Adipose tissue (tissue), 3 donors: Measurements from ENCODE around the gene CDCP1. TPM values are rescaled to one million over a fixed set of nuclear protein-coding genes. Genes with fewer than 3 reads are reported as not detected.
"Not testable (repeated sequence)": the region's sequence is repeated elsewhere in the genome, so short reads cannot be mapped to it uniquely, and the experiment has no call there.

Source experiments
- H3K27ac ChIP-seq: one replicate; pipeline ENCODE4 v1.5.1; 2013; ENCODE audit warnings: low read depth, low read length
- WGBS, 3 donors: extraction: QIAGEN DNeasy Blood & Tissue Kit; methylation state at CpG; one replicate each; pipeline ENCODE4 v1.1.7; 2013; 5-methylcytosine and 5-hydroxymethylcytosine counted together
- polyA plus RNA-seq, 3 donors: library from polyadenylated mRNA; stranded (reverse); fragments of 200-250 nt; gene quantifications; one replicate each; pipeline ENCODE4 v1.2.3, GENCODE V29; 2013
- donor health status: healthy with polysubstance abuse.
- donor health status: Bipolar disorder and iron deficiency.
- donor health status: healthy.

The CDCP1 gene
- polyA plus RNA-seq, 3 donors: 0.34 to 4.6 (median 1.8) TPM

DNA sequence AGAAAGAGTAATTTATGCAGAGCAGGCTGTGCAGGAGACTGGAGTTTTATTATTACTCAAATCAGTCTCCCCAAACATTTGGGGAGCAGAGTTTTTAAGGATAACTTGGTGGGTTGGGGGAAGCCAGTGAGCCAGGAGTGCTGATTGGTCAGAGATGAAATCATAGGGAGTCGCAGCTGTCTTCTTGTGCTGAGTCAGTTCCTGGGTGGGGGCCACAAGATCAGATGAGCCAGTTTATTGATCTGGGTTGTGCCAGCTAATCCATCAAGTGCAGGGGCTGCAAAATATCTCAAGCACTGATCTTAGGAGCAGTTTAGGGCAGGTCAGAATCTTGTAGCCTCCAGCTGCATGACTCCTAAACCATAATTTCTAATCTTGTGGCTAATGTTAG lies 92.4 kb downstream of the CDCP1 start:
- H3K27ac ChIP-seq: not testable (repeated sequence)
- 23 to 83% (median 36%) methylated on average over 1 of the region's 1 CpG for WGBS, 3 donors

DNA sequence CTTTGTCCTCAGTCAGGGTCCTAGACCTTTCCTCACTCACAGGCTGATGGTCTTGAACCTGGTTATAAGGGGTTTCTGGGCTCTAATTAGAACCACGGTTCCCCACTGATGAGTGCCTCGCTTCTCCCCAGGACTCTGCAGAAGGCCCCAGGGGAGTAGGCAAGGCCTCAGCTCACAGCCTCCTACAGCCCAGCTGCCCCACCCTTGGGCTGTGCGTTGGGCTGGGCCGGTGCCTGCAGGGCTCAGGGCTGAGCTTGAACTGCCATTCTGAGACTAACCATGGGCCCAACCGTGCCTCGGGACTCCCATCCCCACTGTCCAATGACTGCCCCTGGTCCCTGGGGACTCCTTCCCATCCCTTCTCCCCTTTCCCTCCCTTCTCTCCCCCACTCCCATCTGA lies 94.5 kb downstream of the CDCP1 start:
- H3K27ac ChIP-seq: no peak overlapping the region
- 76 to 92% (median 85%) methylated on average over 6 of the region's 6 CpGs for WGBS, 3 donors

DNA sequence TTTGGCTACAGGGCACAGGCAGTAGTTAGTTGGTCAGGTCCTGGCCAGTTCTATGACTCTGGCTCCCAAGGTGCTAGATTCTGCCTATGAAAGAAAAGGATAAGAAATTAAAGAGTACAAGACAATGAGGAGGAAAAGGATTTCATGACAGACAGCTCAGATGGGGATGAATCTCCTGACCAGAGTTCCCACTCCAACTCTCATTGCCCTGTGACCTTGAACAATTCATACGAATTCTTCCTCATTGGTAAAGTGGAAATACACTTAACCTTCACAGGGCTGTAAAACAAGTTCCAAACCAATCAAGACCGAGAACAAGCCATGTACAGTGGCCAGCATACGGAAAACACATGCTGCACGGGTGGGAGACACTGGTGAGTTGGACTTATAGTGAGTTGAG lies 96.4 kb downstream of the CDCP1 start:
- H3K27ac ChIP-seq: no peak overlapping the region
- 67 to 86% (median 80%) methylated on average over 4 of the region's 4 CpGs for WGBS, 3 donors

DNA sequence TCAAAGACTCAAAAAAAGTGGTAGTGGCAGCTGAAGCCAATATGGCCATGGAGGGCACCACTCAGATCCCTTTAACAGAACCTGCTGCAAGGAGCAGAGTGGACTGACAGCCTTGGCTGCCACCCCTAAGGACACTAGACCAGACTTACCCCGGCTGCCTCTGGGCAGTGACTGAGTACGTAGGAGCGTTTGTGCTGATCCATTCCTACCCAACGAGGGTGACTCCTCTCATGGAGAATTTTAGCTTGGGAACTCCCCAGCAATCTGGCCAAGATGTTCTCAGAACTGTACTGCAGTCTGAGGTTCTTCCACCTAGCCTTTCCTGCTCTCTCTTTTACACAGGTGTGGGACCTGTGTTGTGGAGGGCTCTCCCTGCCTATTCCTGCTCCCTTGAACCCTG lies 97.9 kb downstream of the CDCP1 start:
- H3K27ac ChIP-seq: no peak overlapping the region

DNA sequence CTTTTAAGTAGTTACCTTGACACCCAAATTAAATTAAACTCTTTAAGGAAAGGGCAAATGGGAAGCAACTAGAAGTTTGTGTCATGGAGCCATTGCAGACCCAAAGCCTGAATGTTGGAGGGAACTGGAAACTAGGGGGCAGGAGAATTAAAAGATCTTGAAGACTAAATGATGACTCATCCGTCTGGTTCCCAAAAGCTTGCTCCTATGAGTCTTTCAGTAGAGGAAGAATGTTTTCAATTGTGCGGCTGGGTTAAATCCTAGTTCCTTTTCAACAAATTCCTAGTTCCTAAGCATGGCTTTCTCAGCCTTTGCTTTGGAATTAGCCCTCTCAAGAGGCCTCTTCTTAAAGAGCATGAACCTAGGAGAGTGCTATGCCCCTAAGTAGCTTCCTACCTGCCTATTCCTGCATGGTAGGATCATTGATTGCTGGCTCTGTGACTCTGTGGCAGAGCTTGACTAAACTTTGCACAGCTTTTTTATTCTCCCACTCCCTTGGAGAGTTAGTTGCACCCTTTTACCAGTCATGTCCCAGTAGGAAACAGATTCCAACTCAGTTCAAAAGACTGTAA lies 102.4 kb downstream of the CDCP1 start:
- WGBS, 3 donors: 32 to 90% (median 40%) methylated on average over 2 of the region's 2 CpGs
- no peak overlapping the region for H3K27ac ChIP-seq

More for the DNA sequence above, 97.9 kb downstream of the CDCP1 start:
- 59 to 74% (median 65%) methylated on average over 4 of the region's 4 CpGs for WGBS, 3 donors

DNA sequence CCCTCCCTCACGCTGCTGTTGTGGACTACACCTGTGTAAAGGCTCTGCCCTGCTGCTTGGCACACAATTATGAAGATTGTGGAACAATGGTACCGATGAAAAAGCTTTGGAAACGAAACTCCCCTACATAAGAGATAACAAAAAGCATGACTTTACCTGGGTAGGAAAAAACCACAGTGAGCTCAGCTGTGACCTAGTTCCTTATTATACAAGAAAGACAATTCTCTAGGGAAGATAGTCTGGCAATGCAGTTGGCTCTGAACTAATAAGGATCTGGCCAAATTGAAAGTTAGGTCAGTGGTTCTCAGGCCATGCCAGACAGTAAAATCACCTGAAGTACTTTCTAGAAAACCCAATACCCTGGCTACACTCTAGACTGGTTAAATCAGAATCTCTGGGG lies 104.0 kb downstream of the CDCP1 start:
- 53 to 85% (median 77%) methylated on average over 3 of the region's 3 CpGs for WGBS, 3 donors
- H3K27ac ChIP-seq: no peak overlapping the region

DNA sequence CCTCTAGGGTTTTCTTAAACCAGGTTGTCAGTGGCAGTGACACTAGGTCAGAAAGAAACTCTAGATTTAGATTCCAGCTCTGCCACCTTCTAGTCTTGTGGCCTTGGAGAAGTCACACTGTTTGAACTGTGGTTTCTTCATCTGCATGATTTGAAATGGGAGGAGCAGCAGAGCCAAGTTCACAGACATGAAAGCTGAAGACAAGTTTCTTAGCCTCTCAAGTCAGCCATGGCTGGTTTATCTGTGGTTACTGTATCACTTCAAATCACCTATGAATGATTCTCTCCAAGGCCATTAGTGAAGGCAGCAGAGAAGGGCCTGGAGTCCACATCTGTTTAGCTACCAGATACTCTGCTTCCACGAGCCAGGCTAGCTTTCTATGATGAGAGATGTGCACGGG lies 104.5 kb downstream of the CDCP1 start:
- H3K27ac ChIP-seq: no peak overlapping the region

DNA sequence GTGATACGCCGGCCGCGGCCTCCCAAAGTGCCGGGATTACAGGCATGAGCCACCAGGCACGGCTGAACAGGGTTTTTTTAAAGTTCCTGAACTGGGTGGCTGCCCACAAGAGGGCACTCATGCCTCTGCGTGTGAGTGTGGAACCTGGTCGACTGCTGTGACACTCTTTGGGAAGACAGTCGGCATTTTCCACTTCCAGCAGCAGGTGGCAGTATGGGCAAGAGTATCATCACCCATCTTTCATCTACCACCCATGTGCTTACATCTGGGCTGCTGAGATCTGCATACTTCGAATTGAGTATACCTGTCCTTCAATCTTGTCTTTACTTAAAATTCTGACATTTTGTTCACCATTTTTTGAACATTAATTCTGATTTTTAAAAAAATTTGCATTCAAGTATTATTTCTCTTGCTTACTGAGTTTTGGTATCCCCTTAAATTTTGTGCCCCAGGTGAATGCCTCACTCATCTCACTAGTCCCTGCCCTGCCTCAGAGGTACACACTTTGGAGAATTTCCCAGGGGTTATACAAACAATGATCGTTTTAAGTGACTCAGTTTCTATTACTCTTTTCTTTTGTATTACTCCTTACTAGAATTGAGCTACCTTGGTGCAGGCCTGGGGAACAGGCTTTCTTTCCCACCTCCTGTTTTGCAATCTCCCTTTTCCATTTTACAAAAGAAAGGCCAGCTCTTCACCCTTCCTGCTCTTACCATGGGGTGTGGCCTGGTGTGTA lies 108.3 kb downstream of the CDCP1 start:
- no peak overlapping the region for H3K27ac ChIP-seq
- whole genome bisulfite sequencing, 3 donors: 4 to 9% (median 4%) methylated on average over 11 of the region's 11 CpGs

More for the DNA sequence above, 104.5 kb downstream of the CDCP1 start:
- WGBS, 3 donors: 67 to 86% (median 80%) methylated on average over 2 of the region's 2 CpGs

DNA sequence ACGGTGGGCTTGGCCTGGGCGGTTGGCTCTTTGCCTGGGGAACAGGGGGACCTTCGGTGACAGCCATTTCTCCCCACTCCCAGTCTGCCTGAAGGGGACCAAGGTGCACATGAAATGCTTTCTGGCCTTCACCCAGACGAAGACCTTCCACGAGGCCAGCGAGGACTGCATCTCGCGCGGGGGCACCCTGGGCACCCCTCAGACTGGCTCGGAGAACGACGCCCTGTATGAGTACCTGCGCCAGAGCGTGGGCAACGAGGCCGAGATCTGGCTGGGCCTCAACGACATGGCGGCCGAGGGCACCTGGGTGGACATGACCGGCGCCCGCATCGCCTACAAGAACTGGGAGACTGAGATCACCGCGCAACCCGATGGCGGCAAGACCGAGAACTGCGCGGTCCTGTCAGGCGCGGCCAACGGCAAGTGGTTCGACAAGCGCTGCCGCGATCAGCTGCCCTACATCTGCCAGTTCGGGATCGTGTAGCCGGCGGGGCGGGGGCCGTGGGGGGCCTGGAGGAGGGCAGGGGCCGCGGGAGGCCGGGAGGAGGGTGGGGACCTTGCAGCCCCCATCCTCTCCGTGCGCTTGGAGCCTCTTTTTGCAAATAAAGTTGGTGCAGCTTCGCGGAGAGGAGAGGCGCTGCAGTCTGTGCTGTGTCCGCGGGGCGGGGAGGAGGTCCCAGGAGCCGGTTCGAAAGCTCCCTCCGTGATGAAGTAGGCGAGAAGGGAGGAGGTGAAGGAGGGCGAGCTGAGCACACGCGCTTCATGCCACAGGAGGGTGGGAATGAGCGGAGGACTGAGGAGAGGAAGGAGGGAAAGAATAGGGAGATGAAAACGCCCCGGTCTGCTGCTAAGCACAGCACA lies 110.5 kb downstream of the CDCP1 start:
- 26 to 39% (median 34%) methylated on average over 63 to 64 of the region's 64 CpGs for WGBS, 3 donors
- H3K27ac ChIP-seq: no peak overlapping the region

DNA sequence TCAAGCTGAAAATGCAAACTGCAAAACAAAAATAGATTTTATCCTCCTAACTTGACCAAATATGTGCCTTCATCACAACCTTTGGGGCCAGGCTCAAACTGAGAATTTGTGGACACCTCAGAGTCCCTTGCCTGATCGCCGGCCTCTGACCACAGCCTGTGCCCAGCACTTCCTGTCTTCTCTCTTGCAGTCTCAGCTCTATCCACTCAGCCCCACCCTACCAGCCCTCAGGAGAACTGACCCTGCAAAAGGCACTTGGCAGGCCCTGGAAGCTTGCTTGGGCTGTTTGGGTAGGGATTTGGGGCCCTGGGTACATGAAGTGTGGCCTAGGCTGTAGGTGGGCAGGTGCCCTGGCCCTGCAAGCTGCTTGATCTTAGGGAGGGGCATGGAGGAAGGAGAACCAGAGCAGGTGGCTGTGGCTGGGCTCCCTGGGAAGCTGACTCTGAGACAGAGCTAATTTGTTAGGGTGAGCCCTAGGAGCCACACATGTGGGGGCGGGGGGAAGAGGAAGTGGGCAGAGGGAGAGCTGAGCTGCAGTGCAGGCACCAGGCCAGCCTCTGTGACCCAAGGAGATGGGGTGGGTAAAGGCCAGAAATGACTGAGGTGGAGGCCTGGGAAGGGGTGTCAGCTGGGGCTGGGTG lies 111.4 kb downstream of the CDCP1 start:
- WGBS, 3 donors: 42 to 76% (median 46%) methylated on average over 3 of the region's 3 CpGs
- H3K27ac ChIP-seq: no peak overlapping the region

DNA sequence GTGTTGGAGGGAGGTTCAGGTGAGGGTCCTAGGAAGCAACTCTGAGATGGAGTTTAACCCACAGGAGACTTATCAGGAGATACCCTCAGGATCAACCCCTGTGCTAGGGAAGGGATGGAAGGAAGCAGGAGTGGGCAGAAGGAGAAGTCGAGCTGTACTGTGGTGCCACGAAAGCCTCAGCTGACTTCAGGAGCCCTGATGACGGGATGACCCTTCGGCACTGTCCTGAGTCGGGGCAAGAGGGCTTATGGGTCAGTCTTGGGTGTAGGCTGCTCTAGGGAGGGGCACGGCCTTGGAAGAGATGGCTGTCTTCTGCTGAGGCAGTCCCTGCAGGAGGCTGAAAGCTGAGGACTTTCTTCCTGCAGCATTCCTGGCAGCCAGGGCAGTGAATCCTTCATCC lies 112.4 kb downstream of the CDCP1 start:
- 63 to 83% (median 71%) methylated on average over 6 of the region's 6 CpGs for WGBS, 3 donors
- H3K27ac ChIP-seq: no peak overlapping the region

Other genes with a start within 250 kb of the CDCP1 start
- gene ZDHHC3, start 170.2 kb downstream of the CDCP1 start, polyA plus RNA-seq: 10 to 100 TPM; 17.6 to 57.5 (median 48.1) TPM
- gene EXOSC7, start 170.1 kb downstream of the CDCP1 start, polyA plus RNA-seq: 10 to 100 TPM; 17.1 to 24.1 (median 22.8) TPM
- gene CLEC3B, start 120.1 kb downstream of the CDCP1 start, polyA plus RNA-seq: 100 to 1,000 TPM in 1 of 3 donors, 10 to 100 TPM in 2; 14.3 to 202 (median 97.2) TPM
- 1 to 10 TPM in 2 of 3 donors, under 1 TPM in 1; 0.56 to 2.6 (median 1.2) TPM for gene TMEM158, start 79.9 kb upstream of the CDCP1 start, polyA plus RNA-seq
- 1 to 10 TPM; 3.7 to 6.1 (median 4.4) TPM for gene LARS2, start 242.2 kb upstream of the CDCP1 start, polyA plus RNA-seq